Vagina (tissue), 2 donors: ENCODE results near the gene MPST. TPM values are rescaled to one million over a fixed set of nuclear protein-coding genes. Genes with fewer than 3 reads are reported as not detected.

Experiments
- DNase-seq, 2 donors: peaks; one replicate each; pipeline ENCODE4 v3.0.0-alpha.2; 2017; ENCODE audit errors: extremely low spot score in 2 of 2
- H3K27ac ChIP-seq: fragments of 200-600 bp; sonication (generic); one replicate; pipeline ENCODE4 v1.5.1; 2019
- H3K27me3 ChIP-seq: fragments of 200-600 bp; sonication (generic); one replicate; pipeline ENCODE4 v1.5.1; 2019
- H3K36me3 ChIP-seq, 2 donors: fragments of 200-600 bp; sonication (generic); one replicate each; pipeline ENCODE4 v1.5.1; 2017 to 2019
- H3K4me1 ChIP-seq: fragments of 200-600 bp; sonication (generic); one replicate; pipeline ENCODE4 v1.5.1; 2019
- H3K4me3 ChIP-seq, 2 donors: fragments of 200-600 bp; sonication (generic); 1 replicate in 1 of 2; 2 replicates in 1 of 2; pipeline ENCODE4 v1.5.1; 2016 to 2019
- H3K9me3 ChIP-seq: fragments of 200-600 bp; sonication (generic); one replicate; pipeline ENCODE4 v1.5.1; 2019
- POLR2A ChIP-seq, 2 donors: fragments of 450-650 bp; IDR thresholded peaks; one replicate each; pipeline ENCODE4 v1.6.1; 2017; ENCODE audit warnings: antibody characterized with exemption in 2 of 2, mild to moderate bottlenecking in 2 of 2, moderate library complexity in 2 of 2
- POLR2AphosphoS5 ChIP-seq, 2 donors: sonication (generic); formaldehyde crosslinking; IDR thresholded peaks; one replicate each; pipeline ENCODE4 v1.9.0; 2017; ENCODE audit warnings: antibody characterized with exemption in 2 of 2, mild to moderate bottlenecking in 2 of 2, low read depth in 1 of 2; ENCODE audit not compliant: insufficient read depth in 1 of 2
- intact Hi-C: fragments of 100-400 bp; cut with DNase I; formaldehyde crosslinking; loops from one replicate; pipeline ENCODE4 v1.15.1; 2023
- total RNA-seq: library from RNA; depleted of rRNA; stranded (reverse); fragments of >200 nt; gene quantifications from one replicate; pipeline ENCODE4 v1.2.3, GENCODE V29; 2016
- TF ChIP-seq, protein P1 (sequence below), 3 experiments: fragments of 450-650 bp in 2 of 3; fragments of 200-600 bp in 1 of 3; sonication (generic) in 1 of 3; IDR thresholded peaks; one replicate each; pipeline ENCODE4 v1.5.1; 2017 to 2019; ENCODE audit warnings: antibody characterized with exemption in 3 of 3, mild to moderate bottlenecking in 2 of 3, moderate library complexity in 2 of 3

Gene MPST
- total RNA-seq, 1 donor from 2014 or later, result 126 TPM

DNA sequence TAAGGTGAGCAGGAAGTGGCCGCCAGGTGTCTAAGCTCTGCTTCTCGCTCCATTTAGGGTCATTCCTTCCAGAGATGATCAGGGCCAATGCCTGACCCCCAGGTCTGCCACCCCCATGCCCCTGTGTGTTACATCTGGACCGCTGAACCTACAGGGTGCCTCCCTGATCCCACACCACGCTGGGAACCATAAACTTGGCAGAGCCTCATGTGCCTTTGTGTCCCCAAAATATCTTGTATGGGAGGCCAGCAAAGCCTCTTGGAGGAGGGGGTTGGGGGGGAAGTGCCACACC is 4.0 kb upstream of the MPST start:
- H3K4me3 ChIP-seq, result no peak overlapping the region
- intact Hi-C loops, result no loop called here
- no peaks in the 10 kb centered on the region for H3K27me3 ChIP-seq
- no peak overlapping the region for H3K27ac ChIP-seq
- peaks cover 0 to 9% of the 10 kb centered on the region in 2 donors for H3K36me3 ChIP-seq
- peaks cover 48% of the 10 kb centered on the region for H3K4me1 ChIP-seq
- no peaks in the 10 kb centered on the region for H3K9me3 ChIP-seq
- no peak for TF ChIP-seq POLR2A (IDR thresholded peaks at IDR 0.05)
- TF ChIP-seq, protein P1, sequence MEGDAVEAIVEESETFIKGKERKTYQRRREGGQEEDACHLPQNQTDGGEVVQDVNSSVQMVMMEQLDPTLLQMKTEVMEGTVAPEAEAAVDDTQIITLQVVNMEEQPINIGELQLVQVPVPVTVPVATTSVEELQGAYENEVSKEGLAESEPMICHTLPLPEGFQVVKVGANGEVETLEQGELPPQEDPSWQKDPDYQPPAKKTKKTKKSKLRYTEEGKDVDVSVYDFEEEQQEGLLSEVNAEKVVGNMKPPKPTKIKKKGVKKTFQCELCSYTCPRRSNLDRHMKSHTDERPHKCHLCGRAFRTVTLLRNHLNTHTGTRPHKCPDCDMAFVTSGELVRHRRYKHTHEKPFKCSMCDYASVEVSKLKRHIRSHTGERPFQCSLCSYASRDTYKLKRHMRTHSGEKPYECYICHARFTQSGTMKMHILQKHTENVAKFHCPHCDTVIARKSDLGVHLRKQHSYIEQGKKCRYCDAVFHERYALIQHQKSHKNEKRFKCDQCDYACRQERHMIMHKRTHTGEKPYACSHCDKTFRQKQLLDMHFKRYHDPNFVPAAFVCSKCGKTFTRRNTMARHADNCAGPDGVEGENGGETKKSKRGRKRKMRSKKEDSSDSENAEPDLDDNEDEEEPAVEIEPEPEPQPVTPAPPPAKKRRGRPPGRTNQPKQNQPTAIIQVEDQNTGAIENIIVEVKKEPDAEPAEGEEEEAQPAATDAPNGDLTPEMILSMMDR (IDR thresholded peaks at IDR 0.05), result no peak
- no peak for TF ChIP-seq POLR2AphosphoS5 (IDR thresholded peaks at IDR 0.05; ENCODE audit: insufficient read depth in 1 of 2, low read depth in 1 of 2)
- no peak for DNase-seq

DNA sequence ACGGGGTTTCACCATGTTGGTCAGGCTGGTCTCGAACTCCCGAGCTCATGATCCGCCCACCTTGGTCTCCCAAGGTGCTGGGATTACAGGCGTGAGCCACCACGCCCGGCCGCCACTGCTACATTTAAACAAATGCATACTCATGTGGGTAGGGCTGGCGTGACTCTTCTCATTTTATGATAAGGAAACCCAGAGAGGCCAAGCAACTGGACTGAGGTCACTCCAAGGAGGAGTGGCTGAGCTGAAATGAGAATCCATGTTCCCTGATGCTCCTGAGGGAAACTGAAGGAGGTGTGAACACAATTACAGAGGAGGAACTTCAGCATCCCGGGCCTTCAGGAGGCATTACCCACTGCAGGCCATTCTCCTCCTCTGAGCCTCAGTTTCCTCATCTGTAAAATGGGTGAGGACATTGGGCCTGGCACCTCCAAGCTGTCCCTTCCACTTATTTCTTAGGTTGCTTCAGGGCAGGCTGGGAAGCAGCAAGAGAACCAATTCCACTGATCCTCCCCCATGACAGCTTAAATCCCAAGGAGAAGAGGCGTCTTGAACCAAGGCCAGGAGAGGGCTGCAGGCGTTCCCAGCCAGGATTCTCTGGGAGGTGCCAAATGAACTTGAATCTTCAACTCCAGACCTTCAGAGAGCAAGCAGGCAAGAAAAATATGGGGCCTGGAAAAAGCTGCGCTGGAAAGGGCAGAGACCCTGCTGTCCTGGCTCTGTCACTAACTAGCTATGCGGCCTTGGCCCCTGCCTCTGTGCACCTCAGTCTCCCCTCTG is 3.2 kb upstream of the MPST start:
- Histone ChIP-seq H3K36me3 (peaks cover 0 to 9% of the 10 kb centered on the region in 2 donors), H3K9me3 (no peaks in the 10 kb centered on the region), H3K4me1 (peaks cover 56% of the 10 kb centered on the region), H3K4me3 (no peak overlapping the region), H3K27ac (no peak overlapping the region), H3K27me3 (no peaks in the 10 kb centered on the region)
- TF ChIP-seq, protein P1 (IDR thresholded peaks at IDR 0.05), result no peak
- TF ChIP-seq POLR2AphosphoS5 (IDR thresholded peaks at IDR 0.05; ENCODE audit: insufficient read depth in 1 of 2, low read depth in 1 of 2) (no peak), POLR2A (IDR thresholded peaks at IDR 0.05) (no peak)
- intact Hi-C loops, result no loop called here
- DNase-seq, result no peak

DNA sequence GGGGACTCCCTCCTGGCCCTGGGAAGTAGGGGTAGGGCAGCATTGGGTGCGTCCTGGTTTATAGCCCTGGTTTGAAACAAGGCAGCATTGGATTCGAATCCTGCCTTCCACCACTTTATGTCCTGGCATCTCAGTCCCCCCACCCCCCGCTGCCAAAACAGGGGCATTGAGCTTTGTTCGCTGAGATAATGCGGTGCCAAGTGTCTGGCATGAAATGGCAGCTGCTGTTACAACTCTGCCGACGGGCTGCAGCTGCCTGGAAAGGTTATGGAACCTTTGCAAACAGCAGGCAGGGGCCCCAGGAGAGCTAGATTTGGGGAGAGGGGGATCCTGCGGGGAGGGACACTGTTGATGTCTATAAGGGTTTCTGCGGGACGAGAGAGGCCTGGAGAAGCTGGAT is 2.2 kb upstream of the MPST start:
- Histone ChIP-seq H3K9me3 (no peaks in the 10 kb centered on the region), H3K36me3 (peaks cover 0 to 9% of the 10 kb centered on the region in 2 donors), H3K4me1 (peaks cover 66% of the 10 kb centered on the region), H3K27ac (no peak overlapping the region), H3K27me3 (no peaks in the 10 kb centered on the region), H3K4me3 (no peak overlapping the region)
- no peak for TF ChIP-seq POLR2A (IDR thresholded peaks at IDR 0.05)
- TF ChIP-seq, protein P1 (IDR thresholded peaks at IDR 0.05), result no peak
- intact Hi-C loops, result no loop called here
- DNase-seq, result no peak

DNA sequence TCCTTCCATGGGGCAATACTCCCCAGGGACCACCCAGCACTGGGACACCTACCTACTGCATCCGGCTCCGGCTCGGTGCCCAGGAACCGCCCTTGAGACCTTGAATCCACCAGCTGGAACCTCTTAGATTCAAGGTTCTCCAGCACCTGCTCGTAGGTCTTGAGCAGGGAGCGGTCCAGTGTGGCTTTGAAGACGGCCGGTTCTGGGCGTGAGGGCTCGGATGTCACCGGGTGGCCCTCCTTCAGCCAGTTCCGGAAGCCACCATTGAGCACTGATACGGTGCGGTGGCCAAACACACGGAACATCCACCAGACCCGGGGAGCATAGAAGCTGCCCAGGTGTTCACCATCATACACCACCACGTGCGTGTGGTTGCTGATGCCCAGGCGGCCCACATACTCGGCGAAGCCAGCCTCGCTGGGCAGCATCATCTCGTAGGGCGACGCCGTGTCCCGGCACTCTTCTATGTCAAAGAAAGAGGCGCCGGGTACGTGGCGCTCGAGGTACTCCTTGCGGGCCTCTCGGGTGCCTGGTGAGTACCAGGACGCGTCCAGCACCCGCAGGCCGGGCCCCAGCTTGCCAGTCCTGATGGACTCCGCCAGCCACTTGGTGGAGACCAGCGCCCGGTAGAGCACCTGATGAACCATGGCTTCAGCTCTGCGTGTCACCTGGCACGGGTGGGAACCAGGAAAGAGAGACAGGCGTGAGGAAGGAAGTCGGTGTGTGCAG is 1.3 kb upstream of the MPST start:
- Histone ChIP-seq H3K4me3 (peak overlapping the region; percentile 96 to 99), H3K4me1 (peaks cover 69% of the 10 kb centered on the region), H3K9me3 (no peaks in the 10 kb centered on the region), H3K27ac (peak overlapping the region; percentile 97), H3K27me3 (no peaks in the 10 kb centered on the region), H3K36me3 (peaks cover 0 to 9% of the 10 kb centered on the region in 2 donors)
- TF ChIP-seq POLR2AphosphoS5 (IDR thresholded peaks at IDR 0.05; ENCODE audit: insufficient read depth in 1 of 2, low read depth in 1 of 2), result no peak
- TF ChIP-seq, protein P1 (IDR thresholded peaks at IDR 0.05), result no peak
- intact Hi-C loops, result no loop called here
- DNase-seq, result no peak

DNA sequence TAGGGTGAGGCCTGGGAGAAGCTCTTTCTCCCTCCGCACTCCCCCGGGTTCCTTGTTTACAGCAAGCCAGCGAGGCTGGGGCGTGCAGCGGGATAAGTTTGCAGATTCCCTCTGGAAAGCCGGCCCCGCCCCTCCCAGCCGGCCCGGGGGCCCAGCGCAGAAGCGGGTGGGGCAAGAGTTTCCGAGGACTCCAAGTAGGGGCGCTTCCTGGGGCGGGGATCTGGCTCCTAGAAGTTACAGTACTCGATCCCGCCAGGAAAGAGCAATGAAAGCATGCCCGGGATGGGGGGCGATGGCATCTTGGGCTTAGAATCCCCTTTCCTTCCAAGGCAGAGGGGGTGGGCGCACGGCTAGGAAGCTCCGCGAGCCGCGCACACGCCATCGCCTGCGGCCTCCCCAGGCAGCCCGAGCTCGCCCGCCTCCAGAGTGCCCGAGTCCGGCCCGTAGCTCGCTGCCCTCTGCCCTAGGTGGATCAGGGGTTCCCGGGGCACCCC is 680 bp upstream of the MPST start:
- TF ChIP-seq POLR2AphosphoS5 (IDR thresholded peaks at IDR 0.05; ENCODE audit: insufficient read depth in 1 of 2, low read depth in 1 of 2) (peak; percentile 16 to 67), POLR2A (IDR thresholded peaks at IDR 0.05) (no peak)
- TF ChIP-seq, protein P1 (IDR thresholded peaks at IDR 0.05), result no peak
- peaks cover 0 to 9% of the 10 kb centered on the region in 2 donors for H3K36me3 ChIP-seq
- no peak for DNase-seq
- peaks cover 69% of the 10 kb centered on the region for H3K4me1 ChIP-seq
- H3K27ac ChIP-seq, result peak overlapping the region; percentile 97
- no peaks in the 10 kb centered on the region for H3K9me3 ChIP-seq
- intact Hi-C loops, result no loop called here
- no peaks in the 10 kb centered on the region for H3K27me3 ChIP-seq
- H3K4me3 ChIP-seq, result peak overlapping the region; percentile 96 to 99
